Fibroblast of lung (primary cell): ENCODE data around the gene ZDHHC22. TPM values are rescaled to one million over a fixed set of nuclear protein-coding genes. Genes with fewer than 3 reads are reported as not detected.

Source experiments
- DNase-seq, 2 donors: peaks; one replicate each; pipeline versions ENCODE4 v3.0.0 to v3.0.0-alpha.2; 2010; ENCODE audit warnings: low read depth in 2 of 2
- H2AFZ ChIP-seq: 2 replicates; pipeline ENCODE4 v1.5.1; 2012; ENCODE audit warnings: low read length, control low read depth, inconsistent platforms
- H3K27ac ChIP-seq: 2 replicates; pipeline ENCODE4 v1.5.1; 2011; ENCODE audit warnings: low read length, control low read depth; ENCODE audit not compliant: insufficient read depth
- H3K27me3 ChIP-seq: 2 replicates; pipeline ENCODE4 v1.5.1; 2011; ENCODE audit warnings: mild to moderate bottlenecking, low read length; ENCODE audit not compliant: control insufficient read depth, insufficient read depth
- H3K36me3 ChIP-seq: 2 replicates; pipeline ENCODE4 v1.5.1; 2011; ENCODE audit warnings: low read length; ENCODE audit not compliant: control insufficient read depth, insufficient read depth
- H3K4me1 ChIP-seq: 2 replicates; pipeline ENCODE4 v1.5.1; 2011; ENCODE audit warnings: low read length; ENCODE audit not compliant: control insufficient read depth, insufficient read depth; ENCODE audit errors: extremely low read depth
- H3K4me2 ChIP-seq: 2 replicates; pipeline ENCODE4 v1.5.1; 2011; ENCODE audit warnings: low read length, control low read depth; ENCODE audit not compliant: insufficient read depth; ENCODE audit errors: extremely low read depth
- H3K4me3 ChIP-seq, 4 experiments: fragments of 200-600 bp in 1 of 4; sonication (generic) in 1 of 4; replicated peaks in 1 of 4; 2 replicates each; pipeline ENCODE4 v1.5.1; 2011 to 2016; ENCODE audit warnings: low read length in 4 of 4, low read depth in 3 of 4, mild to moderate bottlenecking in 3 of 4, control low read depth in 2 of 4, inconsistent platforms in 1 of 4, mixed read lengths in 1 of 4; ENCODE audit not compliant: insufficient read depth in 1 of 4; ENCODE audit errors: control extremely low read depth in 1 of 4
- H3K79me2 ChIP-seq: 2 replicates; pipeline ENCODE4 v1.5.1; 2012; ENCODE audit warnings: mild to moderate bottlenecking, low read length, inconsistent platforms; ENCODE audit not compliant: control insufficient read depth, insufficient read depth
- H3K9ac ChIP-seq: 2 replicates; pipeline ENCODE4 v1.5.1; 2011; ENCODE audit warnings: mild to moderate bottlenecking, low read length, control low read depth; ENCODE audit not compliant: insufficient read depth
- H3K9me3 ChIP-seq: 2 replicates; pipeline ENCODE4 v1.5.1; 2012; ENCODE audit warnings: low read depth, low read length; ENCODE audit not compliant: control insufficient read depth, insufficient read depth
- H4K20me1 ChIP-seq: 2 replicates; pipeline ENCODE4 v1.5.1; 2011; ENCODE audit warnings: low read length; ENCODE audit not compliant: control insufficient read depth, insufficient read depth; ENCODE audit errors: extremely low read depth
- EZH2 ChIP-seq: IDR thresholded peaks from 2 replicates; pipeline ENCODE4 v1.5.1; 2012; ENCODE audit warnings: low read length, control low read depth, mild to moderate bottlenecking; ENCODE audit errors: missing control alignments
- polyA plus RNA-seq, 2 donors: library from polyadenylated mRNA; depleted of rRNA in 1 of 2; stranded (reverse) in 1 of 2; unstranded in 1 of 2; fragments of >200 nt; gene quantifications; 2 replicates each; pipeline ENCODE4 v1.2.1, GENCODE V29; 2011 to 2012; ENCODE audit warnings: missing spikeins in 1 of 2
- total RNA-seq: library from RNA; depleted of rRNA; stranded (reverse); fragments of >200 nt; gene quantifications from 2 replicates; pipeline ENCODE4 v1.2.1, GENCODE V29; 2014
- TF ChIP-seq, protein P1 (sequence below), 2 donors: IDR thresholded peaks in 1 of 2; conservative IDR thresholded peaks in 1 of 2; 1 replicate in 1 of 2; 2 replicates in 1 of 2; pipeline ENCODE4 v1.5.1; 2011 to 2012; ENCODE audit warnings: low read length in 2 of 2, control low read depth in 1 of 2, inconsistent platforms in 1 of 2, low read depth in 1 of 2, mild to moderate bottlenecking in 1 of 2

The ZDHHC22 gene
- total and polyA plus RNA-seq, 2 donors (not counting 1 experiment from before 2014, with no cell fraction given): not detected

DNA sequence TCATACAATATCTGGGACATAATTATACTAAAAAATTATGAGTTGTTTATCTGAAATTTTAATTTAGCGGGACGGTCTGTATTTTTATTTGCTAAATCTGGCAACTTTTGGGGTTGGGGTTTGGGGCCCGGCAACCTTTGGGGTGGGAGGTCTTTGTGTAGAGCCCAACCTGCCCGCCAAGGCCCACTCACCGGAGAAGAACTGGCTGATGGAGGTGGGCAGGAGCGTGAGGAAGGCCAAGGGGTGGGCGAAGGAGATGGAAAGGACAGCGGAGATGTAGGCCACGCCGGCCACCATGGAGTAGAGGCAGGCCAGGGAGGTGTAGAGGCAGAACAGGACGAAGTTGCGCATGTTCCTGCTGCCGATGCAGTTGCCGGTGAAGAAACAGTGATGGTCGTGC is 2.6 kb downstream of the ZDHHC22 start:
- H3K4me2 ChIP-seq: no peak overlapping the region
- no peaks in the 10 kb centered on the region for H3K4me1 ChIP-seq
- no peaks in the 10 kb centered on the region for H3K36me3 ChIP-seq
- no peak overlapping the region for H2AFZ ChIP-seq
- no peak for DNase-seq
- H3K9me3 ChIP-seq: no peaks in the 10 kb centered on the region
- H3K27ac ChIP-seq: no peak overlapping the region
- no peak overlapping the region for H3K4me3 ChIP-seq
- peaks cover 53% of the 10 kb centered on the region for H3K27me3 ChIP-seq
- no peaks in the 10 kb centered on the region for H3K79me2 ChIP-seq
- no peak overlapping the region for H3K9ac ChIP-seq
- no peak for TF ChIP-seq EZH2
- TF ChIP-seq, protein P1, sequence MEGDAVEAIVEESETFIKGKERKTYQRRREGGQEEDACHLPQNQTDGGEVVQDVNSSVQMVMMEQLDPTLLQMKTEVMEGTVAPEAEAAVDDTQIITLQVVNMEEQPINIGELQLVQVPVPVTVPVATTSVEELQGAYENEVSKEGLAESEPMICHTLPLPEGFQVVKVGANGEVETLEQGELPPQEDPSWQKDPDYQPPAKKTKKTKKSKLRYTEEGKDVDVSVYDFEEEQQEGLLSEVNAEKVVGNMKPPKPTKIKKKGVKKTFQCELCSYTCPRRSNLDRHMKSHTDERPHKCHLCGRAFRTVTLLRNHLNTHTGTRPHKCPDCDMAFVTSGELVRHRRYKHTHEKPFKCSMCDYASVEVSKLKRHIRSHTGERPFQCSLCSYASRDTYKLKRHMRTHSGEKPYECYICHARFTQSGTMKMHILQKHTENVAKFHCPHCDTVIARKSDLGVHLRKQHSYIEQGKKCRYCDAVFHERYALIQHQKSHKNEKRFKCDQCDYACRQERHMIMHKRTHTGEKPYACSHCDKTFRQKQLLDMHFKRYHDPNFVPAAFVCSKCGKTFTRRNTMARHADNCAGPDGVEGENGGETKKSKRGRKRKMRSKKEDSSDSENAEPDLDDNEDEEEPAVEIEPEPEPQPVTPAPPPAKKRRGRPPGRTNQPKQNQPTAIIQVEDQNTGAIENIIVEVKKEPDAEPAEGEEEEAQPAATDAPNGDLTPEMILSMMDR (conservative IDR thresholded peaks at IDR 0.05 in 1 of 2, IDR thresholded peaks at IDR 0.05 in 1 of 2; ENCODE audit: low read depth in 1 of 2, low read length in 2 of 2): no peak
- no peaks in the 10 kb centered on the region for H4K20me1 ChIP-seq

DNA sequence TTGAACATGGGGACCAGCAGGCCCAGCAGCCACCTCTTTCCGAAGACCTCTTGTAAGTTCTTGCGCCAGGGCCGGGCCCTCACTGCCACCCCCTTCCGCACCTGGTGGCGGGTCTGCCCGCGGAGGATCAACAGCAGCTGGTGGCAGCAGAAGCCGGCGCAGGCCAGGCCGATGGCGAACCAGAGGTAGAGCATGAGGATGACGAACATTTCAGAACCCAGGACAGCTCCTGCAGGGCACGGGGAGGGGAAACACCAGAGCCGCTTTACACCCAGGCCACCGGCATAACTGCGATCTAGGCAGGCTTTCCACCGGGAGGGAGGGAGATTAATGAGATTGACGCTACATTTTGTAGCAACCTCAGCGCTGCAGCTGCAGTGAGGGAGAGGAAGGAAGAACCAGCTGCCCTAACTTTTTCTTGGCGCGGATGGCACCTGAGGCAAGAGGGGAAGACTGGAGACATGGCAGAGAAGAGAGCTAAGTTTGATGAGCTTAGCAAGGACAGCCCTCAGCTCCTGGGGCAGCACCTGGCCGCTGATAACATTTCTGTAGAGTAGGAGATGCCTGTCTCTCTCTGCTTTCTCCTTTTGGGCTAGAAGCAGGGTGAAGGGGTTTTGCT is 7.8 kb downstream of the ZDHHC22 start:
- no peaks in the 10 kb centered on the region for H3K36me3 ChIP-seq
- H3K4me2 ChIP-seq: no peak overlapping the region
- H3K9me3 ChIP-seq: no peaks in the 10 kb centered on the region
- no peak overlapping the region for H3K4me3 ChIP-seq
- peak; percentile 55 to 61 for DNase-seq
- H3K4me1 ChIP-seq: no peaks in the 10 kb centered on the region
- H3K27ac ChIP-seq: no peak overlapping the region
- no peaks in the 10 kb centered on the region for H4K20me1 ChIP-seq
- H3K79me2 ChIP-seq: no peaks in the 10 kb centered on the region
- TF ChIP-seq, protein P1 (conservative IDR thresholded peaks at IDR 0.05 in 1 of 2, IDR thresholded peaks at IDR 0.05 in 1 of 2; ENCODE audit: low read depth in 1 of 2, low read length in 2 of 2): no peak
- peak; percentile 2 for TF ChIP-seq EZH2
- no peak overlapping the region for H2AFZ ChIP-seq
- H3K9ac ChIP-seq: no peak overlapping the region
- H3K27me3 ChIP-seq: peaks cover 21% of the 10 kb centered on the region

DNA sequence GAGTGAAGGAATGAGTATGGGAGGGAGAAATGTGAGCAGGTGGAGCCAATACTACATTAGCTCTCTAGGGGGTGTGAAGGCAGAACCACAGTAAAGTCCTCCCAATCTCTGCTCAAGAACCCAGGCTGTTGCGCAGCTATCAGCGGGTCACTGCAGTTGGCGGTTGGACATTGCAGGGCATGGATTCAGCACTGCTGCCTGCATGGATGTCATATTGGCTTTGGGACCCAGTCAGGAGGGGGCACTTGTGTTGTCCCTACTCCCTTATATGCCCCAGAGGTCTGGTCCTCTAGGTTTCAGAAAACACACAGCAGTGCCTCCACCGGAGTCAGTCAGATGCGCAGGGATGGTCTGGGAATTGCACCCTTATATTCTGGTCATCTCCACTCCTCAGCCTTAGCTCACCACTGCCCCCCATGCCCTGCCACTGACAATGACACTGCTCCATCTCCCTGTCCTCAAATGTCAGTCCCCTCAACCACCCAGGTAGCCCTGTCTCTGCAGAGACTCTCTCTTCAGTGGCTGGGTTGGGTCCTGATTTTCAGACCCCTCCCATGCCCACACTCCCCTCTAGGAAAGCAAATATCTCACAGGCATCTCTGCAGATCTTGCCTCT is 9.6 kb downstream of the ZDHHC22 start:
- H2AFZ ChIP-seq: no peak overlapping the region
- no peaks in the 10 kb centered on the region for H3K9me3 ChIP-seq
- H3K9ac ChIP-seq: no peak overlapping the region
- H4K20me1 ChIP-seq: no peaks in the 10 kb centered on the region
- no peak for DNase-seq
- no peaks in the 10 kb centered on the region for H3K79me2 ChIP-seq
- no peak for TF ChIP-seq EZH2
- TF ChIP-seq, protein P1 (conservative IDR thresholded peaks at IDR 0.05 in 1 of 2, IDR thresholded peaks at IDR 0.05 in 1 of 2; ENCODE audit: low read depth in 1 of 2, low read length in 2 of 2): no peak
- H3K36me3 ChIP-seq: no peaks in the 10 kb centered on the region
- no peak overlapping the region for H3K4me3 ChIP-seq
- H3K4me2 ChIP-seq: no peak overlapping the region
- peaks cover 15% of the 10 kb centered on the region for H3K27me3 ChIP-seq
- no peaks in the 10 kb centered on the region for H3K4me1 ChIP-seq
- H3K27ac ChIP-seq: no peak overlapping the region
